Peyer's patch (tissue), 4 donors: ENCODE results near the gene PPP1R3F. TPM values are rescaled to one million over a fixed set of nuclear protein-coding genes. Genes with fewer than 3 reads are reported as not detected.

Source experiments
- DNase-seq, 3 donors: peaks; one replicate each; pipeline ENCODE4 v3.0.0-alpha.2; 2017 to 2019
- H3K27ac ChIP-seq, 4 donors: fragments of 200-600 bp; sonication (generic); one replicate each; pipeline ENCODE4 v1.5.1; 2016 to 2019
- H3K27me3 ChIP-seq, 2 donors: fragments of 200-600 bp; sonication (generic); one replicate each; pipeline ENCODE4 v1.5.1; 2019
- H3K36me3 ChIP-seq, 3 donors: fragments of 200-600 bp; sonication (generic); one replicate each; pipeline ENCODE4 v1.5.1; 2016 to 2019
- H3K4me1 ChIP-seq, 4 donors: fragments of 200-600 bp; sonication (generic); one replicate each; pipeline ENCODE4 v1.5.1; 2016 to 2019
- H3K4me3 ChIP-seq, 4 donors: fragments of 200-600 bp; sonication (generic); 1 replicate in 3 of 4; 2 replicates in 1 of 4; pipeline ENCODE4 v1.5.1; 2016 to 2019; ENCODE audit warnings: mild to moderate bottlenecking in 1 of 4
- H3K9me3 ChIP-seq, 4 donors: fragments of 200-600 bp; sonication (generic); one replicate each; pipeline ENCODE4 v1.5.1; 2016 to 2019; ENCODE audit warnings: mild to moderate bottlenecking in 1 of 4
- CTCF ChIP-seq, 6 experiments: fragments of 450-650 bp in 4 of 6; fragments of 200-600 bp in 2 of 6; sonication (generic) in 1 of 6; IDR thresholded peaks; one replicate each; pipeline ENCODE4 v1.5.1; 2017 to 2019; ENCODE audit warnings: antibody characterized with exemption in 6 of 6, mild to moderate bottlenecking in 3 of 6, moderate library complexity in 1 of 6
- POLR2A ChIP-seq, 2 donors: fragments of 450-650 bp; IDR thresholded peaks; one replicate each; pipeline ENCODE4 v1.5.1; 2017; ENCODE audit warnings: antibody characterized with exemption in 2 of 2, mild to moderate bottlenecking in 2 of 2, moderate library complexity in 2 of 2
- total RNA-seq, 4 donors: library from RNA; depleted of rRNA; stranded (reverse); fragments of >200 nt; gene quantifications; one replicate each; pipeline ENCODE4 v1.1.0, GENCODE V29; 2016

PPP1R3F gene
- total RNA-seq, 4 donors from 2014 or later: 2.5 to 19.0 (median 7.5) TPM

- peaks cover 0 to 5% (median 0%) of the 10 kb centered on the region in 4 donors for H3K4me1 ChIP-seq
- TF ChIP-seq POLR2A (IDR thresholded peaks at IDR 0.05) (no peak), CTCF (IDR thresholded peaks at IDR 0.05) (no peak)
- no peak for DNase-seq
- no peaks in the 10 kb centered on the region for H3K36me3 ChIP-seq
- H3K9me3 ChIP-seq: no peaks in the 10 kb centered on the region
- H3K27me3 ChIP-seq: no peaks in the 10 kb centered on the region
- H3K27ac ChIP-seq: peak overlapping the region in 1 of 4 donors; percentile 46
- H3K4me3 ChIP-seq: no peak overlapping the region
These were observed 13.2 kb upstream of the PPP1R3F start for GRCh38 chrX:49256268-49256995.

GRCh38 chrX:49257074-49257790 is 12.4 kb upstream of the PPP1R3F start:
- Histone ChIP-seq H3K9me3 (no peaks in the 10 kb centered on the region), H3K36me3 (no peaks in the 10 kb centered on the region), H3K4me3 (no peak overlapping the region), H3K27me3 (no peaks in the 10 kb centered on the region), H3K27ac (peak overlapping the region in 1 of 4 donors; percentile 46), H3K4me1 (peaks cover 0 to 5% (median 0%) of the 10 kb centered on the region in 4 donors)
- DNase-seq: no peak
- TF ChIP-seq CTCF (IDR thresholded peaks at IDR 0.05) (no peak), POLR2A (IDR thresholded peaks at IDR 0.05) (no peak)

- Histone ChIP-seq H3K27me3 (no peaks in the 10 kb centered on the region), H3K27ac (no peak overlapping the region), H3K4me1 (peaks cover 0 to 5% (median 0%) of the 10 kb centered on the region in 4 donors), H3K4me3 (no peak overlapping the region), H3K36me3 (no peaks in the 10 kb centered on the region), H3K9me3 (no peaks in the 10 kb centered on the region)
- DNase-seq: peak in 2 of 3 donors; percentile 49 to 65
- TF ChIP-seq CTCF (IDR thresholded peaks at IDR 0.05): no peak
- no peak for TF ChIP-seq POLR2A (IDR thresholded peaks at IDR 0.05)
These were observed 11.5 kb upstream of the PPP1R3F start for GRCh38 chrX:49257846-49258748.

GRCh38 chrX:49258749-49259124 is 10.9 kb upstream of the PPP1R3F start:
- no peaks in the 10 kb centered on the region for H3K9me3 ChIP-seq
- no peak overlapping the region for H3K4me3 ChIP-seq
- no peak for TF ChIP-seq CTCF (IDR thresholded peaks at IDR 0.05)
- no peak for TF ChIP-seq POLR2A (IDR thresholded peaks at IDR 0.05)
- peaks cover 0 to 5% (median 0%) of the 10 kb centered on the region in 4 donors for H3K4me1 ChIP-seq
- DNase-seq: no peak
- H3K27me3 ChIP-seq: no peaks in the 10 kb centered on the region
- H3K27ac ChIP-seq: no peak overlapping the region
- H3K36me3 ChIP-seq: no peaks in the 10 kb centered on the region

- H3K27me3 ChIP-seq: no peaks in the 10 kb centered on the region
- no peaks in the 10 kb centered on the region for H3K9me3 ChIP-seq
- TF ChIP-seq CTCF (IDR thresholded peaks at IDR 0.05) (no peak), POLR2A (IDR thresholded peaks at IDR 0.05) (no peak)
- no peak overlapping the region for H3K4me3 ChIP-seq
- no peaks in the 10 kb centered on the region for H3K36me3 ChIP-seq
- no peak for DNase-seq
- H3K4me1 ChIP-seq: peaks cover 0 to 5% (median 0%) of the 10 kb centered on the region in 4 donors
- no peak overlapping the region for H3K27ac ChIP-seq
These were observed 9.2 kb upstream of the PPP1R3F start for GRCh38 chrX:49260221-49260985.
